ENCODE measurements around the gene UPK2. TPM values are rescaled to one million over a fixed set of nuclear protein-coding genes. Genes with fewer than 3 reads are reported as not detected.
A peak's percentile ranks its signal among the peaks of the same experiment; 100 is the strongest.

The UPK2 gene
- total and polyA plus RNA-seq, 4 donors, result 0.07 TPM; not detected in 3

GRCh38 chr11:118996926-118997626, 41.0 kb downstream of the UPK2 start:
- WGBS, 2 donors, result 10 to 14% methylated on average over 22 of the region's 22 CpGs
- Histone ChIP-seq H3K27me3 (ENCODE audit: control insufficient read depth in 3 of 3, insufficient read depth in 3 of 3, low read length in 2 of 3) (no peaks in the 10 kb centered on the region), H3K4me1 (ENCODE audit: control insufficient read depth in 5 of 5, insufficient read depth in 5 of 5, low read length in 5 of 5) (peaks cover 0 to 20% (median 5%) of the 10 kb centered on the region in 5 donors), H3K9me3 (ENCODE audit: control insufficient read depth in 4 of 4, insufficient read depth in 3 of 4, low read length in 3 of 4) (no peaks in the 10 kb centered on the region), H3K27ac (ENCODE audit: low read depth in 1 of 2, low read length in 1 of 2) (peak overlapping the region in 1 of 2 donors; percentile 62), H3K36me3 (ENCODE audit: control insufficient read depth in 4 of 4, insufficient read depth in 4 of 4, low read length in 4 of 4) (peaks cover 5 to 11% (median 7%) of the 10 kb centered on the region in 4 donors), H3K4me3 (peak overlapping the region; percentile 94), H3K9ac (ENCODE audit: insufficient read depth in 1 of 2, low read length in 2 of 2) (peak overlapping the region in 1 of 2 donors; percentile 17)
- no peak for TF ChIP-seq CTCF (IDR thresholded peaks at IDR 0.05; ENCODE audit: control extremely low read depth, extremely low read depth)
- DNase-seq (peak; percentile 16 to 51 (median 42)), ATAC-seq (ENCODE audit: insufficient read depth, low FRiP score) (no peak)

GRCh38 chr11:118997627-118998387, 41.7 kb downstream of the UPK2 start, which contains the start of gene CENATAC:
Gene CENATAC, plus strand, starts transcription at chr11:118998138. Its CDS starts 60 bp downstream, at chr11:118998198.
- Histone ChIP-seq H3K4me3 (peak within 1 kb of the TSS; percentile 94), H3K27me3 (ENCODE audit: control insufficient read depth in 3 of 3, insufficient read depth in 3 of 3, low read length in 2 of 3) (no peaks in the 10 kb centered on the region), H3K9me3 (ENCODE audit: control insufficient read depth in 4 of 4, insufficient read depth in 3 of 4, low read length in 3 of 4) (no peaks in the 10 kb centered on the region), H3K36me3 (ENCODE audit: control insufficient read depth in 4 of 4, insufficient read depth in 4 of 4, low read length in 4 of 4) (peaks cover 5 to 11% (median 10%) of the 10 kb centered on the region in 4 donors), H3K4me1 (ENCODE audit: control insufficient read depth in 5 of 5, insufficient read depth in 5 of 5, low read length in 5 of 5) (peaks cover 0 to 20% (median 5%) of the 10 kb centered on the region in 5 donors), H3K27ac (ENCODE audit: low read depth in 1 of 2, low read length in 1 of 2) (peak within 1 kb of the TSS; percentile 69 to 95), H3K9ac (ENCODE audit: insufficient read depth in 1 of 2, low read length in 2 of 2) (peak within 1 kb of the TSS; percentile 16 to 46)
- DNase-seq (peak; percentile 93 to 95 (median 94)), ATAC-seq (ENCODE audit: insufficient read depth, low FRiP score) (peak; percentile 97)
- WGBS, 2 donors, result 0 to 1% methylated on average over 54 of the region's 54 CpGs
- TF ChIP-seq CTCF (IDR thresholded peaks at IDR 0.05; ENCODE audit: control extremely low read depth, extremely low read depth), result no peak

GRCh38 chr11:118998388-118998717, 42.3 kb downstream of the UPK2 start:
- peaks cover 0 to 20% (median 5%) of the 10 kb centered on the region in 5 donors for H3K4me1 ChIP-seq (ENCODE audit: control insufficient read depth in 5 of 5, insufficient read depth in 5 of 5, low read length in 5 of 5)
- whole genome bisulfite sequencing, 2 donors, result 1 to 6% methylated on average over 18 to 19 of the region's 19 CpGs
- H3K9me3 ChIP-seq (ENCODE audit: control insufficient read depth in 4 of 4, insufficient read depth in 3 of 4, low read length in 3 of 4), result no peaks in the 10 kb centered on the region
- peak overlapping the region; percentile 94 for H3K4me3 ChIP-seq
- peak overlapping the region; percentile 69 to 95 for H3K27ac ChIP-seq (ENCODE audit: low read depth in 1 of 2, low read length in 1 of 2)
- ATAC-seq (ENCODE audit: insufficient read depth, low FRiP score) (peak; percentile 6), DNase-seq (peak in 1 of 3 donors; percentile 16)
- TF ChIP-seq CTCF (IDR thresholded peaks at IDR 0.05; ENCODE audit: control extremely low read depth, extremely low read depth), result no peak
- peak overlapping the region; percentile 16 to 46 for H3K9ac ChIP-seq (ENCODE audit: insufficient read depth in 1 of 2, low read length in 2 of 2)
- peaks cover 5 to 14% (median 11%) of the 10 kb centered on the region in 4 donors for H3K36me3 ChIP-seq (ENCODE audit: control insufficient read depth in 4 of 4, insufficient read depth in 4 of 4, low read length in 4 of 4)
- no peaks in the 10 kb centered on the region for H3K27me3 ChIP-seq (ENCODE audit: control insufficient read depth in 3 of 3, insufficient read depth in 3 of 3, low read length in 2 of 3)
